Renal cortex interstitium (tissue), 11 donors: ENCODE results near the gene P3H4. TPM values are rescaled to one million over a fixed set of nuclear protein-coding genes. Genes with fewer than 3 reads are reported as not detected.

Experiments
- DNase-seq, 11 donors: peaks; one replicate each; pipeline ENCODE4 v3.0.0-alpha.2; 2013; ENCODE audit warnings: low read depth in 9 of 11, low spot score in 4 of 11; ENCODE audit errors: extremely low read depth in 1 of 11
- polyA plus RNA-seq, 3 donors: library from polyadenylated mRNA; unstranded; fragments of 120-200 nt; gene quantifications; one replicate each; pipeline ENCODE4 v1.2.1, GENCODE V29; 2013; ENCODE audit not compliant: insufficient read length in 3 of 3

The P3H4 gene
- polyA plus RNA-seq, 3 donors = 31.4 to 47.4 (median 40.1) TPM

DNA sequence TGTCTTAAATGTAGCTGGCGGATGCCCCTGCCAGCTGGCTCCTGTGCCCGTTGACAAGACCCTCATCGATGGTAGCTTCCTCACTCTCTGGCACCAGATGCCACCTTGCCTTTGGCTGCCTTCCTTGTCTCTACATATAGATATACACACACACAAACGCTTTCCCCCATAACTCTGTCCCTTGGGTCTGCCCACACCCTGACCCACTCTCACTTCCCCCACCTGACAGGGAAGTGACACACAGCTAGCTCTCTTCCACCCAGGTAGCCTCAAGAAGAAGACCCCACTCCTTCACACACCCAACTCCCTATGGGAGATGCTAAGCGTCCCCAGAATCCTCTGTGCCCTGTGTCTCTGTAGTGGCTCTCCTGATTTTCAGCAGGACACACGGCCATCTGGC is 50.9 kb downstream of the P3H4 start:
- no peak for DNase-seq

DNA sequence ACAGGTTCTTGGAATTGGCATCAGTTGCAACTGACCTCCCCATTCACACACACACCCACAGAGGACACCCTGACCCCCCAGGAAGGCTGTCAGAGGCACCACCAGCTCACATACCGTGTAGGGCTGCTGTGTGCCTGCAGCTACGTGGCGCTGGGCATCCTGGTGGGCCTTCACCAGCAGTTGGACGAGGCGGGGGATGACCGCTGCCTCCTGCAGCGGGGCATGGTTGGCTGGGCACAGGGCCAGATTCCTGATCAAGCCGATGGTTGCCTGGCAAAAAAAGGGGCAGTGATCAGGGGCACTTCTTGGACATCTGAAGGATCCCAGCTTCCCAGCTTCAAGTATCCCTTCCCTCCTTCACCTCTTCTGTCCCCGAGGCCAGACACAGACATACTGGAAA is 53.1 kb downstream of the P3H4 start:
- no peak for DNase-seq

DNA sequence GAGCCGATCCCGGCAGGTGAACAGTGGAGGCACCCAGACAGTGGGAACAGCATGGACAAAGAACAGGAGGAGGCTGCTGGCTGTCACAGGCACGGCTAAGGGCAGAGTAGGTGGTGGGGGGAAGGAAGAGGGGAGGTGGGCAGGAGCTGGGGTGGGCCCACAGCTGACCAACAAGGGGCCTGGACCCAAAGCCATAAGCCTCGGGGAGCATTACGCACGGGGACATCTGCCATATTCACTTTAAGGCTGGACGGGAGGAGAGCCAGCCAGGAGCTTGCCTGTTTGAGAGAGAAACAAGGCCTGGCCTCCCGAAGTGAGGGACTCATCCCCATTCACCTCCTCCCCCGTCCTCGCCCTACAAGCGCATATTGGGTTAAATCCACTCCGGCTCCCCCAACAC is 57.7 kb downstream of the P3H4 start:
- DNase-seq = no peak

Other genes with a start within 250 kb of the P3H4 start
- gene KRT9, start 239.9 kb downstream of the P3H4 start, polyA plus RNA-seq = under 1 TPM in 1 of 3 donors, not detected in 2; 0.07 TPM
- gene KRT14, start 225.1 kb downstream of the P3H4 start, polyA plus RNA-seq = under 1 TPM in 1 of 3 donors, not detected in 2; 0.39 TPM
- gene KRT16, start 199.2 kb downstream of the P3H4 start, polyA plus RNA-seq = not detected
- gene KRT17, start 187.4 kb downstream of the P3H4 start, polyA plus RNA-seq = 10 to 100 TPM in 1 of 3 donors, 1 to 10 TPM in 2; 1.6 to 12.0 (median 3.2) TPM
- 100 to 1,000 TPM; 706 to 791 (median 745) TPM for gene EIF1, start 123.1 kb downstream of the P3H4 start, polyA plus RNA-seq
- gene GAST, start 99.6 kb downstream of the P3H4 start, polyA plus RNA-seq = not detected
- gene HAP1, start 77.3 kb downstream of the P3H4 start, polyA plus RNA-seq = 1 to 10 TPM in 1 of 3 donors, under 1 TPM in 2; 0.90 to 1.2 (median 0.90) TPM
- 100 to 1,000 TPM; 169 to 222 (median 221) TPM for gene JUP, start 25.2 kb downstream of the P3H4 start, polyA plus RNA-seq
- 100 to 1,000 TPM; 133 to 178 (median 165) TPM for gene FKBP10, start 1.1 kb upstream of the P3H4 start, polyA plus RNA-seq
- 10 to 100 TPM; 79.5 to 95.7 (median 89.9) TPM for gene NT5C3B, start 24.3 kb upstream of the P3H4 start, polyA plus RNA-seq
- under 1 TPM; 0.16 to 0.33 (median 0.26) TPM for gene KLHL10, start 25.9 kb upstream of the P3H4 start, polyA plus RNA-seq
- gene KLHL11, start 53.5 kb upstream of the P3H4 start, polyA plus RNA-seq = 1 to 10 TPM; 9.0 to 9.8 (median 9.7) TPM
- gene ACLY, start 107.0 kb upstream of the P3H4 start, polyA plus RNA-seq = 10 to 100 TPM; 87.1 to 95.2 (median 88.7) TPM
- gene ODAD4, start 118.7 kb upstream of the P3H4 start, polyA plus RNA-seq = 1 to 10 TPM; 5.6 to 9.1 (median 8.4) TPM
- 10 to 100 TPM; 56.5 to 84.0 (median 68.4) TPM for gene CNP, start 154.8 kb upstream of the P3H4 start, polyA plus RNA-seq
- gene DNAJC7, start 205.5 kb upstream of the P3H4 start, polyA plus RNA-seq = 100 to 1,000 TPM; 153 to 162 (median 154) TPM
- 10 to 100 TPM; 48.9 to 58.2 (median 49.8) TPM for gene NKIRAS2, start 208.1 kb upstream of the P3H4 start, polyA plus RNA-seq
- gene C17orf113, start 238.7 kb upstream of the P3H4 start, polyA plus RNA-seq = 1 to 10 TPM; 3.4 to 6.4 (median 4.6) TPM